CD14-positive monocyte (primary cell): ENCODE results near the gene RAPGEF2. TPM values are rescaled to one million over a fixed set of nuclear protein-coding genes. Genes with fewer than 3 reads are reported as not detected.

Experiments used
- DNase-seq, 3 donors: peaks; one replicate each; pipeline ENCODE4 v3.0.0-alpha.2; 2011 to 2022
- H2AFZ ChIP-seq: 2 replicates; pipeline ENCODE4 v1.6.0; 2012; ENCODE audit warnings: mild to moderate bottlenecking, low read depth, low read length, inconsistent platforms; ENCODE audit not compliant: insufficient read depth, poor library complexity, severe bottlenecking
- H3K27ac ChIP-seq, 2 donors: 1 replicate in 1 of 2; 2 replicates in 1 of 2; pipeline ENCODE4 v1.5.1; 2012 to 2013; ENCODE audit warnings: low read length in 2 of 2, control low read depth in 1 of 2, inconsistent platforms in 1 of 2, low read depth in 1 of 2, mild to moderate bottlenecking in 1 of 2
- H3K27me3 ChIP-seq, 2 donors: one replicate each; pipeline versions ENCODE4 v1.6.0 to v1.6.1; 2011 to 2013; ENCODE audit warnings: low read length in 2 of 2; ENCODE audit not compliant: control insufficient read depth in 2 of 2, insufficient read depth in 2 of 2
- H3K36me3 ChIP-seq, 2 donors: replicated peaks in 1 of 2; 1 replicate in 1 of 2; 2 replicates in 1 of 2; pipeline versions ENCODE4 v1.5.1 to v1.6.1; 2012 to 2013; ENCODE audit warnings: low read length in 2 of 2, control low read depth in 1 of 2, inconsistent platforms in 1 of 2, mild to moderate bottlenecking in 1 of 2; ENCODE audit not compliant: insufficient read depth in 2 of 2, control insufficient read depth in 1 of 2
- H3K4me1 ChIP-seq, 2 donors: 1 replicate in 1 of 2; 2 replicates in 1 of 2; pipeline versions ENCODE4 v1.5.1 to v1.6.1; 2012 to 2013; ENCODE audit warnings: low read length in 2 of 2, control low read depth in 1 of 2, inconsistent platforms in 1 of 2, mild to moderate bottlenecking in 1 of 2, moderate library complexity in 1 of 2; ENCODE audit not compliant: insufficient read depth in 2 of 2, control insufficient read depth in 1 of 2
- H3K4me2 ChIP-seq: replicated peaks from 2 replicates; pipeline ENCODE3; 2012; ENCODE audit warnings: low read length, moderate library complexity, mild to moderate bottlenecking; ENCODE audit not compliant: poor library complexity, severe bottlenecking; ENCODE audit errors: extremely low read depth
- H3K4me3 ChIP-seq, 3 experiments: fragments of 200-600 bp in 1 of 3; sonication (generic) in 1 of 3; replicated peaks in 1 of 3; 1 replicate in 2 of 3; 2 replicates in 1 of 3; pipeline ENCODE4 v1.5.1; 2011 to 2013; ENCODE audit warnings: low read length in 3 of 3, mild to moderate bottlenecking in 3 of 3, control low read depth in 2 of 3, low read depth in 2 of 3, inconsistent platforms in 1 of 3, moderate library complexity in 1 of 3
- H3K79me2 ChIP-seq: 2 replicates; pipeline ENCODE4 v1.6.0; 2012; ENCODE audit warnings: mild to moderate bottlenecking, control low read depth, inconsistent platforms, low read length, moderate library complexity; ENCODE audit not compliant: insufficient read depth
- H3K9ac ChIP-seq: 2 replicates; pipeline ENCODE4 v1.6.0; 2017; ENCODE audit warnings: low read length, mild to moderate bottlenecking; ENCODE audit not compliant: insufficient read depth, poor library complexity, severe bottlenecking
- H3K9me3 ChIP-seq, 2 donors: replicated peaks in 1 of 2; 1 replicate in 1 of 2; 2 replicates in 1 of 2; pipeline versions ENCODE4 v1.5.1 to v1.6.1; 2012 to 2013; ENCODE audit warnings: low read length in 2 of 2, control low read depth in 1 of 2; ENCODE audit not compliant: control insufficient read depth in 1 of 2, insufficient read depth in 1 of 2
- H4K20me1 ChIP-seq: 2 replicates; pipeline ENCODE4 v1.6.0; 2012; ENCODE audit warnings: mild to moderate bottlenecking, low read length, control low read depth, moderate library complexity; ENCODE audit not compliant: insufficient read depth
- H3K27ac Mint-ChIP-seq, 7 donors: one replicate each; pipeline ENCODE4 v1.8.0; 2020; ENCODE audit warnings: mild to moderate bottlenecking in 7 of 7, mixed read lengths in 7 of 7, moderate library complexity in 6 of 7, inconsistent platforms in 2 of 7
- H3K27me3 Mint-ChIP-seq, 3 donors: one replicate each; pipeline ENCODE4 v1.8.0; 2021 to 2022; ENCODE audit warnings: low read depth in 3 of 3, mild to moderate bottlenecking in 3 of 3, mixed read lengths in 3 of 3, moderate library complexity in 3 of 3, inconsistent platforms in 1 of 3
- H3K36me3 Mint-ChIP-seq, 2 donors: one replicate each; pipeline ENCODE4 v1.8.0; 2020; ENCODE audit warnings: mixed read lengths in 2 of 2, inconsistent platforms in 1 of 2, mild to moderate bottlenecking in 1 of 2
- H3K4me1 Mint-ChIP-seq: one replicate; pipeline ENCODE4 v1.8.0; 2020; ENCODE audit warnings: mild to moderate bottlenecking, mixed read lengths
- H3K4me3 Mint-ChIP-seq, 2 donors: one replicate each; pipeline ENCODE4 v1.8.0; 2020; ENCODE audit warnings: mild to moderate bottlenecking in 2 of 2, mixed read lengths in 2 of 2, moderate library complexity in 1 of 2
- H3K9me3 Mint-ChIP-seq, 7 donors: one replicate each; pipeline ENCODE4 v1.8.0; 2020 to 2022; ENCODE audit warnings: mixed read lengths in 7 of 7, mild to moderate bottlenecking in 6 of 7, moderate library complexity in 6 of 7, inconsistent platforms in 2 of 7
- CTCF ChIP-seq: fragments of 200-600 bp; IDR thresholded peaks from one replicate; pipeline ENCODE4 v1.8.0; 2022; ENCODE audit warnings: antibody characterized with exemption, mild to moderate bottlenecking
- WGBS: methylation state at CpG from one replicate; pipeline ENCODE4 v1.1.5; 2013; ENCODE audit warnings: missing lambda C conversion rate; ENCODE audit not compliant: insufficient coverage; 5-methylcytosine and 5-hydroxymethylcytosine counted together
- intact Hi-C, 2 donors: fragments of 100-400 bp; cut with micrococcal nuclease; formaldehyde crosslinking; loops; one replicate each; pipeline versions ENCODE4 v1.15.0 to v1.15.1; 2023
- polyA plus RNA-seq, 3 donors: library from polyadenylated mRNA; depleted of rRNA in 1 of 3; unstranded in 2 of 3; stranded (reverse) in 1 of 3; fragments of 300-500 nt in 2 of 3; fragments of >200 nt in 1 of 3; fragmentation: Illumina TruSeq in 2 of 3; gene quantifications; 1 replicate in 2 of 3; 2 replicates in 1 of 3; pipeline ENCODE4 v1.2.3, GENCODE V29; 2012 to 2021

RAPGEF2 gene
- polyA plus RNA-seq, 3 donors, result 1.5 to 29.8 (median 2.0) TPM

- Histone ChIP-seq H3K4me3 (no peak overlapping the region), H3K36me3 (peaks cover 97 to 99% of the 10 kb centered on the region in 2 donors), H3K4me2 (no peak overlapping the region), H3K4me1 (no peaks in the 10 kb centered on the region), H3K79me2 (no peaks in the 10 kb centered on the region), H3K9ac (no peak overlapping the region), H3K27me3 (no peaks in the 10 kb centered on the region), H3K9me3 (no peaks in the 10 kb centered on the region), H2AFZ (no peak overlapping the region), H3K27ac (no peak overlapping the region), H4K20me1 (no peaks in the 10 kb centered on the region)
- no peaks in the 10 kb centered on the region for H3K27me3 Mint-ChIP-seq
- no peaks in the 10 kb centered on the region for H3K4me1 Mint-ChIP-seq
- TF ChIP-seq CTCF, result no peak
- peaks cover 85 to 88% of the 10 kb centered on the region in 2 donors for H3K36me3 Mint-ChIP-seq
- intact Hi-C loops, result no loop called here
- 100% methylated on average over 1 of the region's 3 CpGs for WGBS
- no peak overlapping the region for H3K4me3 Mint-ChIP-seq
- H3K9me3 Mint-ChIP-seq, result no peaks in the 10 kb centered on the region
- H3K27ac Mint-ChIP-seq, result peak overlapping the region in 2 of 7 donors; percentile 33 to 42
- no peak for DNase-seq
Observed at GRCh38 chr4:159355466-159355865, 252.6 kb downstream of the RAPGEF2 start.

- WGBS, result no CpG with 5 or more reads among the region's 8 CpGs
- H3K4me1 Mint-ChIP-seq, result no peaks in the 10 kb centered on the region
Observed at GRCh38 chr4:159357350-159357749, 254.5 kb downstream of the RAPGEF2 start.

More at GRCh38 chr4:159357350-159357749, 254.5 kb downstream of the RAPGEF2 start:
- H3K27me3 ChIP-seq, result no peaks in the 10 kb centered on the region
- no peaks in the 10 kb centered on the region for H4K20me1 ChIP-seq
- H2AFZ ChIP-seq, result no peak overlapping the region
- peaks cover 80 to 90% of the 10 kb centered on the region in 2 donors for H3K36me3 Mint-ChIP-seq
- H3K4me1 ChIP-seq, result no peaks in the 10 kb centered on the region
- no peaks in the 10 kb centered on the region for H3K9me3 Mint-ChIP-seq
- H3K27ac ChIP-seq, result peak overlapping the region in 1 of 2 donors; percentile 15
- no peak for TF ChIP-seq CTCF
- H3K4me3 Mint-ChIP-seq, result no peak overlapping the region
- H3K27me3 Mint-ChIP-seq, result no peaks in the 10 kb centered on the region
- no peaks in the 10 kb centered on the region for H3K9me3 ChIP-seq
- no peak overlapping the region for H3K4me3 ChIP-seq
- no peaks in the 10 kb centered on the region for H3K79me2 ChIP-seq
- no peak for DNase-seq
- intact Hi-C loops, result no loop called here
- H3K27ac Mint-ChIP-seq, result peak overlapping the region in 3 of 7 donors; percentile 28 to 80 (median 53)
- H3K9ac ChIP-seq, result no peak overlapping the region
- H3K36me3 ChIP-seq, result peaks cover 88 to 96% of the 10 kb centered on the region in 2 donors
- no peak overlapping the region for H3K4me2 ChIP-seq
